ENCODE data around the gene ARMC9.

GRCh38 chr2:231278868-231279267 lies 80.4 kb downstream of the ARMC9 start:
- TF ChIP-seq POLR2AphosphoS5 (IDR thresholded peaks at IDR 0.05) (no peak), CTCF (IDR thresholded peaks at IDR 0.05) (no peak)

Data from suprapubic skin (tissue), 3 donors.